Activated effector memory CD4-positive, alpha-beta T cell treated with Interleukin-2 at 50 U/mL for 16 hours (primary cell): ENCODE measurements around the gene TPRG1L.

ENCODE experiments used
- DNase-seq: peaks from one replicate; pipeline ENCODE4 v3.0.0-alpha.2; 2020

The TPRG1L gene

DNA sequence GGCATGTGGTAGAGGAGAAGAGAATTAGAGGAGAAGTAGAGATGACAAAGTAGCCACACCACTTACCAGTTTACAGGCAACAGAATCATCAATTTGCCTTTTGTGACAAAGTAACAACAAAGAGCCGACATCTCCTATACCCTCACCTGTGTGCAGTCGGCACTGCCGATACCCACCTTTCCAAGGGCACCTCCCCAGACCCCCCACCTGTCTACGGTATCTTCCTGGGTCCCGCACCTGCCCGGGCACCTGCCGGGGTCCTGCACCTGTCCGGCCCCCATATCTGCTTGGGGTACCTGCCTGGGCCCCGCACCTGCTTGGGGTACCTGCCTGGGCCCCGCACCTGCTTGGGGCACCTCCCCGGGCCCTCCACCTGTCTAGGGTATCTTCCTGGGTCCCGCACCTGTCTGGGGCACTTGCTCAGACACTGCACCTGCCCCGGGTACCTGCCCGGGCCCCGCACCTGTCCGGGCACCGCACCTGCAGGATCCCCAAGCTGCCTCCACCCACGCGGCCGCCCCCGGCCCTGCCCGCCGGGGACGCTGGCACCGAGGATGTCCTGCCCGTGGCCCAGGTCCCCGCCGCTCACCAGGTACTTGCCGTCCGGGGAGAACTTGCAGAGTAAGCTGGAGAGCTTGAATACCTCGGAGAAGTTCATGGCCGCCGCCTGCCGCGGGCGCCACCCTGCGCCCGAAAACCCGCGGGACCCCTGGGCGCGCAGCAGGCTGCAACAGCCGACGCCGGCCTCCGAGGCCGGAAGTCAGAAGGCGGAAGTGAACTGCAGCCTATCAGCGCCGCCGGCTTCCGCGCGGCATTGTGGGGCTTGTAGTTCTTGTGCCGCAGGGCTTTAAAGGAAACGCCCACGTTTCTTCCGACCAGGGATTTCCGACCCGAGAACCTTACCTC is 24.8 kb downstream of the TPRG1L start, which contains the start of gene WRAP73:
TSS of gene WRAP73 (minus strand) at position 762 of the 906 bp plus-strand sequence. CDS start at position 658, 104 bp downstream.
- peak; percentile 79 for DNase-seq

DNA sequence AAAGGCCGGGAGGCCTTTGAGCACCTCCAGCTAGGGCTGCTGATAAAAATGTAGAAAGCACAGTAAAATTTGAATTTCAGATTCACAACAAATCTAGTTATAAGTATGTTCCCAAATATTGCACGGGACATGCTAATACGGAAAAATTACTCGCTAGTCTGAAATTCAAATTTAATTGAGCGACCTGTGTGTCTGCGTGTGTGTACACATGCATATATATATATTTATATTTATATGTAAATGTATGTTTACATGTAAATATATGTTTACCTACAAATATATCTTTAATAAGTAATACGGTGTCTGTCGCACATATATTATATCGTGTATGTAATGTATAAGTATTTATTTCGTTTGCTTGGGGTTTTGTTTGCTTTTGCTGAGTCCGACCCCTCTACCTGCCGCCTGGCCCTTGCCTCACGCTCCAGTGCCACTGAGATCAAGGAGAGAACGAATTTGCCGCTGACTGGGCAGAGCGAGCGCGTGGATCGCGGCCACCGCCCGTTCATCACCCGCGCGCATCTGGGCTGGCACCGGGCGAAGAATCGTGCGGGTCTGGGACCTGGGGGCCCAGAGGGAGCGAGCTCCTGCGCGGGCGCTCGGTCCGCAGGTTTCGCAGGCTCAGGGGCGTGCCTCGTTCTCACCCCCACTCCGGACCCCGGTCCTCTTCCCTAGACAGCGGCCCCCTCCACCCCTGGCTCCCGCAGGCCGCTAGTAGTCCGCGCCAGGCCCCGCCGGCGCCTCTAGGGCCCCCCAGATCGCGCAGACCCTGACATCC is 25.6 kb downstream of the TPRG1L start:
- no peak for DNase-seq

DNA sequence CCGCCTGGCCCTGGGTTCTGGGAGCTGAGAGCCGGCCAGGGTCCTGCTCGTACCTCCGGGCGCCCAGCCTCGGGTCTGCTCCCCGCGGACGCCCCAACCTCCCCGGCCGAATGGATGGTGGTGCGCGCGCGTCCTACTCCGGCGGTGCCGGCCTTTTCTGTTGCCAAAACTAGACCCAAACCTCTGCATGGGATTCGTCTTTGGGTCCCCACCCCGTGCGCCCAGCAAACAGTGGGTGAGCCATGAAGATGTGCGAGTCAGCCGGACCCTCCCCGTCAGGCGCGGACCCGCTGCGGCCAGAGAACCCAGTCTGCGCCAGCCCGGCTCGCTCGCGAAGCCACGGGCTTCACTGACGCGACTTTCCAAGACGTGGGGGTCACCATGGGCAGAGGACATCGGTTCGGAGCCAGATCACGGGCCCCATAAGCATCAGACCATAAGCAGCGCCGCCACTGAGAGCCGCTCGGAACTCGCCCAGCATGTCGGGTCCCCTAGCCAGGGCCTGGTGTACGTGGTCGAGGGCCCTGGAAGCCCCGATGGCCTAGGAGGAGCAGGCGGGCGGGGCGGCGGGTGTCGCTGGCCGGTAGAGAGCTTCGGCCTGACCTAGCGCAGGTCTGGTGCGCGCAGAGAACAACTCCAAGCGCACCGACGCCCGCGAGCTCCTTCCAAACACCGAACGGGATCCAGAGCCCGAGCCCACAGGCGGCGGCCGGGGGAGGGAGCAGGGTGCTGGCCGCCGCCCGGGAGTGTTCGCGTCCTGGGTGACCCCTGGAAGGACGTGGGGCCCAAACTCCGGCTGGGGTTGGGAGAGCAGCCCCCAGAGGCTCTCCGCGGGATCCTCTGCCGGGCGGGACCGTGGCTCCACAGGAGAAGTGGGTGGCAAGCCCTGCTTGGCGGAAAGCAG is 26.5 kb downstream of the TPRG1L start:
- DNase-seq, result no peak

DNA sequence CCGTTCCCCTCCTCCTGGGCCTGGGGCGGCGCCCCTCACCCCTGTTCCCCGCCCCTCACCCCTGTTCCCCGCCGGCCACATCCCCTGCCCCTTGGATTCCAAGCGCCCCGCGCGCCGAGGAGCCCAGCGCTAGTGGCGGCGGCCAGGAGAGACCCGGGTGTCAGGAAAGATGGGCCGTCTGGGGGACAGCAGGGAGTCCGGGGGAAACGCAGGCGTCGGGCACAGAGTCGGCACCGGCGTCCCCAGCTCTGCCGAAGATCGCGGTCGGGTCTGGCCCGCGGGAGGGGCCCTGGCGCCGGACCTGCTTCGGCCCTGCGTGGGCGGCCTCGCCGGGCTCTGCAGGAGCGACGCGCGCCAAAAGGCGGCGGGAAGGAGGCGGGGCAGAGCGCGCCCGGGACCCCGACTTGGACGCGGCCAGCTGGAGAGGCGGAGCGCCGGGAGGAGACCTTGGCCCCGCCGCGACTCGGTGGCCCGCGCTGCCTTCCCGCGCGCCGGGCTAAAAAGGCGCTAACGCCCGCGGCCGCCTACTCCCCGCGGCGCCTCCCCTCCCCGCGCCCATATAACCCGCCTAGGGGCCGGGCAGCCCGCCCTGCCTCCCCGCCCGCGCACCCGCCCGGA is 27.2 kb downstream of the TPRG1L start, which contains the start of gene TP73:
TSS of gene TP73 (plus strand) at position 587 of the 618 bp plus-strand sequence. CDS start 29,850 bp downstream, outside the sequence.
- no peak for DNase-seq

- DNase-seq, result no peak
Measured at GRCh38 chr1:3652548-3653285, 27.9 kb downstream of the TPRG1L start.

GRCh38 chr1:3653286-3653618 is 28.4 kb downstream of the TPRG1L start:
- DNase-seq, result no peak

DNA sequence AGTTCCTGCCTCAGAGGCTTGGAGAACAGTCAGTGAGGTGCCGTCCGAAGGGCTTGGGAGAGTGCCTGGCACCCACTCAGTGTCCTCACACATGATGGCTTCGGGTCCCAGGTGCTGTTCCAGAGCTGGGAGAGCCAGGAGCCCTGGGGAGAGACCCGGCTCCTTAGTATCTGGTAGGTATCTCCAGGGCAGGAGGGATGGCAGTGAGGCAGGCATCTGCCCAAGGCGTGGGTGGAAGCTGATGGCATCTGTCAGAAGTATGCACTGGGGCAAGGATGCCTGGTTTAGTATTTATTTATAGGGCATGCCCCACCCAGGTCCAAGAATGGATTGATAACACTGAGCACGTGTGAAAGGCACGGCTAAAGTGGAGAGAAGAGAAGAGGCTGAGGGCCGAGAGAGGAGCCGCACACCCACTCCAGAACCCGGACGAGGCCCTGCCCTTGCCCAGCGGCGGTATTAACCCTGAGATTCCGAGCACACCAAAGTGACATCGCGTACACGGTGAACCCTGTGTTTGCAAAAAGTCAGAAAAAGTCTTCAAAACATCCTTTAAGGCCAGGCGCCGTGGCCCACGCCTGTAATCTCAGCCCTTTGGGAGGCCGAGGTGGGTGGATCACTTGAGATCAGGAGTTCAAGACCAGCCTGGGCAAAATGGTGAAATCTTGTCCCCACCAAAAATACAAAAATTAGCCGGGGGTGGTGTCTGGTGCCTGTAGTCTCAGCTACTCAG is 29.9 kb downstream of the TPRG1L start:
- DNase-seq, result no peak

- no peak for DNase-seq
Measured at GRCh38 chr1:3656450-3657095, 31.8 kb downstream of the TPRG1L start.

DNA sequence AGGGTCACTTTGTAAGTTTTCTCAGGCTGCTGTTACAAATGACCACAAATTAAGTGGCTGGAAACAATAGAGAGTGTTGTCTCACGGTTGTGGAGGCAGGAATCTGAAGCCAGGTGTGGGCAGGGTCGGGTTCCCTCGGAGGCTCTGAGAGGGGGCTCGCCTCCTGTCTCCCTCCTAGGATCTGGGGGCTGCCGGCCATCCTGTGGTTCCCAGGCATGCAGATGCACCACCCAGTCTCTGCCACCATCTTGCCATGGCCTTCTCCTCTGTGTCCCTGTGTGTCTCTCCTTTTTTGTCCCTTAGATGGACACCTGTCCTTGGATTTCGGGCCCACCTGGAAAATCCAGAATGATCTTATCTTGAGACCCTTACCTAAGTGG is 32.3 kb downstream of the TPRG1L start:
- DNase-seq, result no peak

DNA sequence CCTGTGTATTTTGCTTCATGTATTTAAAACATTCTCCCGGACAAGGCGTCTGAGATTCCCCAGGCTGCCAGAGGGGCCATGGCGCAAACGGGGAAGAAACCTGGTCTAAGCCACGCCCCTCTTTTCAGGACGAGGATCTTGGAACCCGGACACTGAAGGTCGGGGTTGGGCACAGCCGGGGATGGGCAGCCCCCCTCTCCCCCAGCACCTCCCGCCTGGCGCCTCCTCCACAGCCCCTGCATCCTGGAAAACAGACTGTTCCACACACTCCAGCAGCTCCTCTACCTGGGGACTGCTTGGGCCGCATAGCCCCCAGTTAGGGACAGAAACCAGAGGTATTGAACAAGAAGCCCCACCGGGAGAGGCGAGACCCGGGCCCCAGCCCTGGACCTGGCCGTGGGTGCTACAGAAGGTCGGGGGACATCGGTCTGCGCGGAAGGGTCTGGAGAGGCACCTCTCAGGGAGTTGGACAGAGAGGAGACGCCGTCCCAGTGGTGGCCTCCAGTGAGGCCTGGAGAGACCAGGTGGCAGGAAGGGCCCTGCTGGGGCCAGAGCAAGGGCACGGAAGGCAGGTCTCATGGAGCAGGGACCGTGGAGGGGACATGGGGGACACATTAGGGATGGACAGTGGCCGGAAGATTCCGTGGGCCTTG is 32.9 kb downstream of the TPRG1L start:
- DNase-seq, result no peak

GRCh38 chr1:3658231-3658615 is 33.4 kb downstream of the TPRG1L start:
- no peak for DNase-seq

DNA sequence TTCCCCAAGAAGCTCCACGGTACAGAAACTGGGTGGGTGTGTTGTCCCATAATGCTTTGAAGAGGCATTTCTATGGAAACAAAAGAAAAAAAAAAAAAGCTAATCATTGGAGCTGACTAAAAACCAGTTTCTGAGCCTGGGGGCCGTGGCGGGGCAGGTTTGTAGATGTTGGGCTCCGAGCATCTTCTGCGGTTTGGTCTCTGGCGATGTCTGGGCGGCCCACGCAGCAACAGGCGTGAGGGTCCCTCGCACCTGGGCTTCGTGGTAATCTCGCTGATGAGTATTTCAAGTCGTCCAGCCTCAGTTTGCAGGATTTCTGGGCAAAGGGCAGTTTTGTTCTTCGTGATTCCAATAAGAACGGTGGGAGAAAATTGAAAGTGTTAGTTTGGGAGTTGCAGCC is 34.3 kb downstream of the TPRG1L start:
- DNase-seq, result no peak

DNA sequence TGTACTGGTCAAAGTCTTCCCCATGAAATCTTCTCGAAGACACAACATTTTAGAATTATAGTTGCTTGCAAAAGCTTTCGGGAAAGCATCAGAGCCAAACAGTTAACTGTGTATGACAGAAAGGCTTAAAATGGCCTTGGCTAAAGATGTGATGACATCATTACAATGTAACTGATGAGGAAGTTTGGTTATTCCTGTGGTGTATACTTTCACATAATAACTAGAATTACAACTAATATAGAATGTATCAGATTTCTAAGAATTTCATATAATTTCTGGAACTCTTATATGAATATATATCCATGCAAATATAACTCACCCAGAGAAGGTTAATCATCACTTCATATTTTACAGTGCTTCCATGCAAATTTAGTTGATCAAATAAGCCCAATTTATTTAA is 35.9 kb downstream of the TPRG1L start:
- DNase-seq, result no peak

GRCh38 chr1:3661631-3662030 is 36.8 kb downstream of the TPRG1L start:
- no peak for DNase-seq

DNA sequence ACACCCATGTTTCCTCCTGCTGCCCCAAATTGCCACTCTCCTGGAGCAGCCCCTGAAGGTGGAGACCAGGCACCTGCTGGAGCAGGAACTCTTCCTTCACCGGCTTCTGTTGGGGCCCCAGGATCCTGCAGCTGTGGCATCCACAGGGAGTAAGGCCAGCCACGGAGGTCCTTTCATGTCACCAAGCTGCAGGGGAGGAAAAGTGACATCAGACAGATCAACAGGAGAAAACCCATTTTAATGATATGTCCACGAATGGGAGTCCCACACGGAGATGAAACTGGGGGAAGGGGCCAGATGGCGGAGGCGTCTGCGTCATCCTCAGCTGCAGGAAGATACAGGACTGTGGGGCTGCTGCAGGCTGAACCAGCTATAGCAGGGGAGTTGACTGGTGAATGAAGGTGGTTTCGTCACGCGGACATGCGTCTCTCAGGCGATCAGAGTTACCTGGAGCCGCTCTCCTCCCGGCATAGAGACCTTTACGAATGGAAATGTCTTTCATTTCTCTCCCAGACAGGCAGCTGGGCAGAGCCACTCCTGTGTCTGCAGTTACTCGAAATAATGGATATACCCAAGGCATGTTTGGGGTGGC is 37.4 kb downstream of the TPRG1L start:
- DNase-seq, result no peak

DNA sequence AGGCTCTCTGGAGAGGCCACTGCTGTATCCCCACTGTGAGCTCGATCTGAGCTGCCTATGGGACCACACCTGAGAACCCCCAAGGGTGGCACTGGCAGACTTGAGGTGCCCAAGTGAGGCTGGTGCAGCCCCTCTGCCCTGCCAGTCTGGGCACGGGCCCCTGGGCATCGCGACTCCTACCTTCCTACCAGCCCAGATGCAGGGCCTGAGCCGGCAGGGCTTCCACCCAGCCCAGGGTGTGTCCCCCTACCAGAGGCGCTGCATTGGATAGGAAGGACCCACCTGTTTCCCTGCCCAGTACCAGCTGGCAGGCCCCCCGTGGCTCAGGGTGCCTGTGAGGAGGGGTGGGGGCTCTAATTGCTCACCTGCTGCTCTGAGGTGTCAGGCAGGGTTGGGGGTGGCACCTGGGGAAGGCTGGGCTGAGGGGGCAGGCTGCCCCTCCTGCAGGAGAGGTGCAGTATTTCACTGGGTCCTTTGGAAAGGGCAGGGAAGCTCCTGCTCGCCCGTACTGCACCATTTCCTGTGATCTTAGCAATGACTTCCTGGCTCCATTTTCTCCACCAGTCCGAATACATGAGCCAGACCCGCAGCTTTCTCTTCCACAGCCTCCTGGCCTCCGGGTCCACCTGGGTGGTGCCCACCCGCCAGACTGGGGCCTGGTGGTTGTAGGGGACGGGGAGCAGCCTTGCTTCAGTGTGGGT is 39.3 kb downstream of the TPRG1L start:
- DNase-seq, result no peak

DNA sequence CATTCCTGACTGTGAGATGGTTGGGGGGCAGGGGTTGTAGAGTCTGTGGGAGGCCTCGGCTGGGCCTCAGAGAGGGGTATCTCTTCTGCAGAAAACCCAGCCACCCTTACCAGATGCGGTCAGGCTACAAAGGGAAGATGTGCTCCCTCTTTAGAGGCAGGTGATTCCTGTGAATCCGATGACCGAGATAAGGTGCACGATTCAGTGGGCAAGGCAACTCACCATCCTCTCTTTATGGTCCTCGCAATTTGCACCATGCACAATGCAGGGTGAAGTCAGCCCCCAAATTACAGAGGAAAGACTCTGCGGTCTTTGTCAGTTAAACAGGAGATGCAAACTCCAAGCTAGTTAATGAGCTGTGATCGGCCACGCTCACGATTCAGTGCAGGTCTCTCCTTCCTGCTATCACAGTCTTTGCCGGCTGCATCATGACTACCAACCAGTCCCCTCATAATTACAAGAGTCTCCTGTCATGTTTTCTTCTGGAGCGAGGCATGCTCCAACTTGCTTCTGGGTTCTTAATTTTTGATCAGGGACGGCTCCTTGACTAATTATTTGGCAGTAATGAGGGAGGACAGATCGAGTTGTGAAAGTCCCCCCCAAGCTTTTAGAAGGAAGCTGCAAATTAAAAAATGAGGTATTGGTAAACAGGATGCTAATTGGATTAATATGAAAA is 40.0 kb downstream of the TPRG1L start:
- DNase-seq, result no peak

DNA sequence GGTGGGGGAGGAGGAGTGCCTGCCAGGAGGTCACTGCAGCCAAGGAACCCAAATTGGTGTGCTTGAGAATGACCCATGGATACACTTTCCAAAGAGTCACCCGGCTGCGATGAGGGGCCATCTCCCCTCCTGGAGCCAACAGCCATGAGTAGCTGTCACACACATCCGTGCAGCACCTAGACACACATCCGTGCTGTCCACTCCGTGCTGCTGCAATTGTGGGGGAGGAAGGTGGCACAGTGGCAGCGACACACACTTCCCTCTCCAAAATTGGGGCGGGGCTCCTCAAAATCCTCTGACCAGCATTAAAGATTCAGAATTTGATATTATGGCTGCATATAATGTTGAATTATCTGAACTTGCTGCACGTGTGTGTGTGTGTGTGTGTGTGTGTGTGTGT is 43.3 kb downstream of the TPRG1L start:
- no peak for DNase-seq
